Smooth muscle cell of the umbilical artery (primary cell): ENCODE measurements around the gene PADI6. TPM values are rescaled to one million over a fixed set of nuclear protein-coding genes. Genes with fewer than 3 reads are reported as not detected.

Experiments used
- total RNA-seq: library from RNA; depleted of rRNA; stranded (reverse); fragments of >200 nt; gene quantifications from 2 replicates; pipeline ENCODE4 v1.2.3, GENCODE V29; 2014

PADI6 gene
- not detected in 2 replicates for total RNA-seq

GRCh38 chr1:17371896-17372295, at the start of gene PADI6:
PADI6 (plus strand) TSS chr1:17372196; CDS start chr1:17372246, 50 bp downstream.

GRCh38 chr1:17439250-17440073, 67.5 kb downstream of the PADI6 start, which contains the start of gene RCC2:
RCC2 (minus strand) TSS chr1:17439677; CDS start chr1:17438514, 1,163 bp downstream.

Other genes with a start within 250 kb of the PADI6 start
- gene PADI1, start 167.1 kb upstream of the PADI6 start, total RNA-seq = under 0.01 and 0.18 TPM in 2 replicates
- gene PADI3, start 123.1 kb upstream of the PADI6 start, total RNA-seq = under 0.01 and 0.14 TPM in 2 replicates
- gene PADI4, start 64.0 kb upstream of the PADI6 start, total RNA-seq = not detected in 2 replicates
- 60.3 and 64.3 TPM in 2 replicates for gene RCC2, start 67.5 kb downstream of the PADI6 start, total RNA-seq
- 15.4 and 22.3 TPM in 2 replicates for gene ARHGEF10L, start 167.5 kb downstream of the PADI6 start, total RNA-seq